BE2C (cell line): Measurements from ENCODE around the gene TRIM38.

Source experiments
- DNase-seq: peaks from one replicate; pipeline ENCODE4 v3.0.0-alpha.2; 2020
- H3K27me3 ChIP-seq: fragments of 250-450 bp; sonication (Bioruptor Pico); 2 replicates; pipeline ENCODE4 v1.5.1; 2020; ENCODE audit warnings: mild to moderate bottlenecking
- H3K36me3 ChIP-seq: fragments of 250-450 bp; sonication (Bioruptor Pico); 2 replicates; pipeline ENCODE4 v1.5.1; 2020; ENCODE audit warnings: mild to moderate bottlenecking
- H3K4me1 ChIP-seq: fragments of 250-450 bp; sonication (Bioruptor Pico); 2 replicates; pipeline ENCODE4 v1.5.1; 2020
- H3K4me3 ChIP-seq: 2 replicates; pipeline ENCODE4 v1.5.1; 2011; ENCODE audit warnings: low read depth, low read length
- H3K9me3 ChIP-seq: fragments of 250-450 bp; sonication (Bioruptor Pico); 2 replicates; pipeline ENCODE4 v1.5.1; 2020
- CTCF ChIP-seq: IDR thresholded peaks from 2 replicates; pipeline ENCODE4 v1.5.1; 2012; ENCODE audit warnings: mild to moderate bottlenecking, low read depth, low read length

The TRIM38 gene

GRCh38 chr6:25919657-25920056, 42.9 kb upstream of the TRIM38 start:
- no peaks in the 10 kb centered on the region for H3K27me3 ChIP-seq
- no peak for TF ChIP-seq CTCF

GRCh38 chr6:25921525-25922203, 40.9 kb upstream of the TRIM38 start:
- H3K9me3 ChIP-seq, result no peaks in the 10 kb centered on the region
- DNase-seq, result no peak
- peaks cover 4% of the 10 kb centered on the region; the same call in 1 of the 2 replicates for H3K4me1 ChIP-seq
- no peak for TF ChIP-seq CTCF
- no peak overlapping the region for H3K4me3 ChIP-seq
- H3K27me3 ChIP-seq, result no peaks in the 10 kb centered on the region
- no peaks in the 10 kb centered on the region for H3K36me3 ChIP-seq

More at GRCh38 chr6:25919657-25920056, 42.9 kb upstream of the TRIM38 start:
- Histone ChIP-seq H3K4me1 (no peaks in the 10 kb centered on the region), H3K36me3 (no peaks in the 10 kb centered on the region), H3K9me3 (no peaks in the 10 kb centered on the region), H3K4me3 (no peak overlapping the region)
- no peak for DNase-seq

- TF ChIP-seq CTCF, result no peak
- DNase-seq, result no peak
- H3K4me1 ChIP-seq, result peaks cover 4% of the 10 kb centered on the region; the same call in 1 of the 2 replicates
- no peaks in the 10 kb centered on the region for H3K9me3 ChIP-seq
- no peaks in the 10 kb centered on the region for H3K36me3 ChIP-seq
- H3K4me3 ChIP-seq, result no peak overlapping the region
- no peaks in the 10 kb centered on the region for H3K27me3 ChIP-seq
Measured at GRCh38 chr6:25922301-25922700, 40.3 kb upstream of the TRIM38 start.

- H3K27me3 ChIP-seq, result no peaks in the 10 kb centered on the region
- H3K4me1 ChIP-seq, result peaks cover 14% of the 10 kb centered on the region
- TF ChIP-seq CTCF, result no peak
- H3K36me3 ChIP-seq, result no peaks in the 10 kb centered on the region
- no peak for DNase-seq
- no peaks in the 10 kb centered on the region for H3K9me3 ChIP-seq
- no peak overlapping the region for H3K4me3 ChIP-seq
Measured at GRCh38 chr6:25925876-25926275, 36.7 kb upstream of the TRIM38 start.

- no peak for TF ChIP-seq CTCF
- no peak for DNase-seq
- Histone ChIP-seq H3K36me3 (no peaks in the 10 kb centered on the region), H3K4me3 (no peak overlapping the region), H3K27me3 (no peaks in the 10 kb centered on the region), H3K4me1 (peaks cover 23% of the 10 kb centered on the region), H3K9me3 (no peaks in the 10 kb centered on the region)
Measured at GRCh38 chr6:25927178-25927577, 35.4 kb upstream of the TRIM38 start.

GRCh38 chr6:25927756-25928216, 34.8 kb upstream of the TRIM38 start:
- Histone ChIP-seq H3K36me3 (no peaks in the 10 kb centered on the region), H3K9me3 (no peaks in the 10 kb centered on the region), H3K27me3 (no peaks in the 10 kb centered on the region), H3K4me3 (no peak overlapping the region), H3K4me1 (peaks cover 23% of the 10 kb centered on the region)
- DNase-seq, result no peak
- no peak for TF ChIP-seq CTCF
